Cortex of kidney (tissue), 1 donor: Measurements from ENCODE around the gene MYOZ3.

Source experiments
- DNase-seq: peaks from one replicate; lab custom pipeline; 2025; lab: John Stamatoyannopoulos, UW

The MYOZ3 gene

GRCh38 chr5:150659360-150660107 lies 1.5 kb upstream of the MYOZ3 start:
- no peak for DNase-seq

GRCh38 chr5:150660108-150660831 lies 781 bp upstream of the MYOZ3 start:
- DNase-seq = no peak

GRCh38 chr5:150661821-150662596 lies 958 bp downstream of the MYOZ3 start:
- DNase-seq = no peak

GRCh38 chr5:150662731-150663516 lies 1.9 kb downstream of the MYOZ3 start:
- DNase-seq = no peak

GRCh38 chr5:150663936-150664335 lies 2.9 kb downstream of the MYOZ3 start:
- DNase-seq = no peak

GRCh38 chr5:150665044-150665443 lies 4.0 kb downstream of the MYOZ3 start:
- no peak for DNase-seq

GRCh38 chr5:150670275-150670947 lies 9.4 kb downstream of the MYOZ3 start:
- no peak for DNase-seq

GRCh38 chr5:150670948-150671310 lies 9.9 kb downstream of the MYOZ3 start:
- DNase-seq = no peak

GRCh38 chr5:150671509-150672236 lies 10.6 kb downstream of the MYOZ3 start:
- no peak for DNase-seq

GRCh38 chr5:150672237-150672883 lies 11.3 kb downstream of the MYOZ3 start:
- DNase-seq = no peak

GRCh38 chr5:150672884-150673275 lies 11.8 kb downstream of the MYOZ3 start:
- DNase-seq = no peak

- DNase-seq = no peak
Observed at GRCh38 chr5:150674341-150674821, 13.3 kb downstream of the MYOZ3 start.

GRCh38 chr5:150675069-150675468 lies 14.0 kb downstream of the MYOZ3 start:
- no peak for DNase-seq

- DNase-seq = no peak
Observed at GRCh38 chr5:150676578-150676977, 15.5 kb downstream of the MYOZ3 start.

GRCh38 chr5:150689120-150689519 lies 28.1 kb downstream of the MYOZ3 start:
- DNase-seq = no peak

GRCh38 chr5:150690760-150691159 lies 29.7 kb downstream of the MYOZ3 start:
- DNase-seq = no peak

- DNase-seq = no peak
Observed at GRCh38 chr5:150692276-150692675, 31.2 kb downstream of the MYOZ3 start.

- DNase-seq = no peak
Observed at GRCh38 chr5:150694612-150695011, 33.6 kb downstream of the MYOZ3 start.

- DNase-seq = no peak
Observed at GRCh38 chr5:150700246-150700593, 39.2 kb downstream of the MYOZ3 start.
